ENCODE measurements around the gene GLUL.

- TF ChIP-seq EGR1 (IDR thresholded peaks at IDR 0.05; ENCODE audit: low read depth in 2 of 2): no peak
- TF ChIP-seq, protein P1, sequence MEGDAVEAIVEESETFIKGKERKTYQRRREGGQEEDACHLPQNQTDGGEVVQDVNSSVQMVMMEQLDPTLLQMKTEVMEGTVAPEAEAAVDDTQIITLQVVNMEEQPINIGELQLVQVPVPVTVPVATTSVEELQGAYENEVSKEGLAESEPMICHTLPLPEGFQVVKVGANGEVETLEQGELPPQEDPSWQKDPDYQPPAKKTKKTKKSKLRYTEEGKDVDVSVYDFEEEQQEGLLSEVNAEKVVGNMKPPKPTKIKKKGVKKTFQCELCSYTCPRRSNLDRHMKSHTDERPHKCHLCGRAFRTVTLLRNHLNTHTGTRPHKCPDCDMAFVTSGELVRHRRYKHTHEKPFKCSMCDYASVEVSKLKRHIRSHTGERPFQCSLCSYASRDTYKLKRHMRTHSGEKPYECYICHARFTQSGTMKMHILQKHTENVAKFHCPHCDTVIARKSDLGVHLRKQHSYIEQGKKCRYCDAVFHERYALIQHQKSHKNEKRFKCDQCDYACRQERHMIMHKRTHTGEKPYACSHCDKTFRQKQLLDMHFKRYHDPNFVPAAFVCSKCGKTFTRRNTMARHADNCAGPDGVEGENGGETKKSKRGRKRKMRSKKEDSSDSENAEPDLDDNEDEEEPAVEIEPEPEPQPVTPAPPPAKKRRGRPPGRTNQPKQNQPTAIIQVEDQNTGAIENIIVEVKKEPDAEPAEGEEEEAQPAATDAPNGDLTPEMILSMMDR (IDR thresholded peaks at IDR 0.05; ENCODE audit: low read depth, low read length, missing input control): no peak
- no peak for TF ChIP-seq JUND (IDR thresholded peaks at IDR 0.05)
- TF ChIP-seq ZBTB33 (IDR thresholded peaks at IDR 0.05): no peak
- no peak for TF ChIP-seq REST (IDR thresholded peaks at IDR 0.05)
- TF ChIP-seq TAF1 (conservative IDR thresholded peaks at IDR 0.05): no peak
- TF ChIP-seq MAX (IDR thresholded peaks at IDR 0.05): no peak
- no peak for TF ChIP-seq NR2F2 (IDR thresholded peaks at IDR 0.05)
- TF ChIP-seq RXRA (IDR thresholded peaks at IDR 0.05): no peak
- no peak for TF ChIP-seq SP1 (IDR thresholded peaks at IDR 0.05)
- TF ChIP-seq FOXA1 (IDR thresholded peaks at IDR 0.05): no peak
- no peak for TF ChIP-seq ATF3 (IDR thresholded peaks at IDR 0.05)
- no peak for TF ChIP-seq GABPA (IDR thresholded peaks at IDR 0.05 in 1 of 2, conservative IDR thresholded peaks at IDR 0.05 in 1 of 2)
- TF ChIP-seq YY1 (IDR thresholded peaks at IDR 0.05): no peak
Observed at GRCh38 chr1:182359645-182360044, 31.9 kb downstream of the GLUL start.

Measured in liver (tissue), 3 donors.